ENCODE results near the gene MED23. TPM values are rescaled to one million over a fixed set of nuclear protein-coding genes. Genes with fewer than 3 reads are reported as not detected.

The MED23 gene
- 5.7 to 8.2 TPM (median 7.3 TPM) in 5 replicates for total RNA-seq (2022; extraction: Qiagen RNA extraction; ENCODE audit: low read depth)

GRCh38 chr6:131627724-131628682 is at the start of gene MED23:
TSS of gene MED23 (minus strand) at chr6:131628242. CDS start at chr6:131628049, 193 bp downstream.

GRCh38 chr6:131636880-131637792 is 9.1 kb upstream of the MED23 start, which contains the start of gene ENPP3:
TSS of gene ENPP3 (plus strand) at chr6:131637302. CDS start at chr6:131637385, 83 bp downstream.

GRCh38 chr6:131572686-131573415 is 55.2 kb downstream of the MED23 start, which contains the start of gene ARG1:
TSS of gene ARG1 (plus strand) at chr6:131573226. CDS start at chr6:131573283, 57 bp downstream.

Other genes starting within 250 kb of the MED23 start
- gene ARG1, start 55.0 kb downstream of the MED23 start, total RNA-seq (2022; extraction: Qiagen RNA extraction; ENCODE audit: low read depth): not detected in 5 replicates
- not detected in 5 replicates for gene ENPP3, start 9.1 kb upstream of the MED23 start, total RNA-seq (2022; extraction: Qiagen RNA extraction; ENCODE audit: low read depth)
- gene OR2A4, start 73.2 kb upstream of the MED23 start, total RNA-seq (2022; extraction: Qiagen RNA extraction; ENCODE audit: low read depth): not detected in 5 replicates
- gene CTAGE9, start 82.8 kb upstream of the MED23 start, total RNA-seq (2022; extraction: Qiagen RNA extraction; ENCODE audit: low read depth): not detected in 5 replicates
- 1.0 to 2.2 TPM (median 1.6 TPM) in 5 replicates for gene ENPP1, start 179.8 kb upstream of the MED23 start, total RNA-seq (2022; extraction: Qiagen RNA extraction; ENCODE audit: low read depth)

Measured in A549 treated with CpdA at 1 μM for 4 hours (cell line).